Spleen (tissue), 11 donors: ENCODE measurements around the gene ACACA. TPM values are rescaled to one million over a fixed set of nuclear protein-coding genes. Genes with fewer than 3 reads are reported as not detected.

ENCODE experiments used
- DNase-seq: peaks from one replicate; pipeline ENCODE4 v3.0.0-alpha.2; 2020
- H3K27ac ChIP-seq, 8 donors: fragments of 200-600 bp; sonication (generic) in 7 of 8; 1 replicate in 4 of 8; 2 replicates in 4 of 8; pipeline versions ENCODE4 v1.5.0 to v1.8.0; 2016 to 2021; ENCODE audit warnings: inconsistent platforms in 4 of 8, mild to moderate bottlenecking in 4 of 8, moderate library complexity in 1 of 8
- H3K27me3 ChIP-seq, 7 donors: fragments of 200-600 bp; sonication (generic) in 6 of 7; replicated peaks in 1 of 7; 1 replicate in 4 of 7; 2 replicates in 3 of 7; pipeline versions ENCODE4 v1.5.0 to v1.8.0; 2016 to 2021; ENCODE audit warnings: inconsistent platforms in 3 of 7, mild to moderate bottlenecking in 1 of 7
- H3K36me3 ChIP-seq, 6 donors: fragments of 200-600 bp; sonication (generic) in 5 of 6; 1 replicate in 4 of 6; 2 replicates in 2 of 6; pipeline versions ENCODE4 v1.5.0 to v1.8.0; 2016 to 2021; ENCODE audit warnings: inconsistent platforms in 2 of 6
- H3K4me1 ChIP-seq, 6 donors: fragments of 200-600 bp; sonication (generic) in 5 of 6; 1 replicate in 3 of 6; 2 replicates in 3 of 6; pipeline versions ENCODE4 v1.5.0 to v1.8.0; 2016 to 2021; ENCODE audit warnings: inconsistent platforms in 3 of 6
- H3K4me3 ChIP-seq, 8 donors: fragments of 200-600 bp; sonication (generic) in 7 of 8; 1 replicate in 4 of 8; 2 replicates in 4 of 8; pipeline versions ENCODE4 v1.5.0 to v1.8.0; 2016 to 2021; ENCODE audit warnings: inconsistent platforms in 4 of 8, mild to moderate bottlenecking in 4 of 8, moderate library complexity in 2 of 8
- H3K9me3 ChIP-seq, 8 donors: fragments of 200-600 bp; sonication (generic) in 7 of 8; 1 replicate in 4 of 8; 2 replicates in 4 of 8; pipeline versions ENCODE4 v1.5.0 to v1.8.0; 2016 to 2021; ENCODE audit warnings: inconsistent platforms in 4 of 8
- POLR2A ChIP-seq, 3 donors: fragments of 450-650 bp; IDR thresholded peaks; one replicate each; pipeline ENCODE4 v1.5.1; 2017; ENCODE audit warnings: antibody characterized with exemption in 3 of 3, mild to moderate bottlenecking in 1 of 3
- POLR2AphosphoS5 ChIP-seq, 3 donors: sonication (generic); formaldehyde crosslinking; IDR thresholded peaks; one replicate each; pipeline ENCODE4 v1.5.1; 2017; ENCODE audit warnings: antibody characterized with exemption in 3 of 3
- WGBS, 5 donors: extraction: QIAGEN DNeasy Blood & Tissue Kit in 3 of 5; methylation state at CpG; one replicate each; pipeline versions ENCODE4 v1.1.5 to v1.1.7; 2013 to 2018; 5-methylcytosine and 5-hydroxymethylcytosine counted together
- intact Hi-C: fragments of 100-400 bp; cut with DNase I; formaldehyde crosslinking; loops from one replicate; pipeline ENCODE4 v1.15.0; 2023; ENCODE audit warnings: low total_unique reads
- polyA plus RNA-seq, 3 donors: library from polyadenylated mRNA; stranded (reverse); fragments of 200-250 nt; gene quantifications; one replicate each; pipeline ENCODE4 v1.2.1, GENCODE V29; 2013
- total RNA-seq, 7 donors: library from RNA; depleted of rRNA in 3 of 7; stranded (reverse); fragments of >200 nt in 3 of 7; fragmentation: NEBNext Ultra II Directional in 4 of 7; extraction: Animal tissue kit (Norgen Biotek cat#: 25700) in 4 of 7; gene quantifications; one replicate each; pipeline versions ENCODE4 v1.1.0 to v1.2.1, GENCODE V29; 2016 to 2021
- TF ChIP-seq, protein P1 (sequence below), 11 experiments: fragments of 200-600 bp in 7 of 11; fragments of 450-650 bp in 4 of 11; sonication (generic) in 4 of 11; IDR thresholded peaks in 8 of 11; conservative IDR thresholded peaks in 3 of 11; 1 replicate in 7 of 11; 2 replicates in 4 of 11; pipeline versions ENCODE4 v1.4.0 to v1.8.0; 2016 to 2021; ENCODE audit warnings: antibody characterized with exemption in 11 of 11, inconsistent platforms in 4 of 11, mild to moderate bottlenecking in 1 of 11
- donor health status: healthy with polysubstance abuse.
- donor health status: DM: no; HTN: no; CAD: no; lungs with moderate emphysema.
- donor health status: DM: no; HTN: no; CAD: no.
- donor health status: Bipolar disorder and iron deficiency.
- donor health status: healthy.
- donor health status: DM: no; HTN: no; CAD: no.
- donor health status: DM: yes; HTN: yes; CAD: no.

Gene ACACA
- total and polyA plus RNA-seq, 10 donors, result 3.2 to 50.8 (median 29.2) TPM

DNA sequence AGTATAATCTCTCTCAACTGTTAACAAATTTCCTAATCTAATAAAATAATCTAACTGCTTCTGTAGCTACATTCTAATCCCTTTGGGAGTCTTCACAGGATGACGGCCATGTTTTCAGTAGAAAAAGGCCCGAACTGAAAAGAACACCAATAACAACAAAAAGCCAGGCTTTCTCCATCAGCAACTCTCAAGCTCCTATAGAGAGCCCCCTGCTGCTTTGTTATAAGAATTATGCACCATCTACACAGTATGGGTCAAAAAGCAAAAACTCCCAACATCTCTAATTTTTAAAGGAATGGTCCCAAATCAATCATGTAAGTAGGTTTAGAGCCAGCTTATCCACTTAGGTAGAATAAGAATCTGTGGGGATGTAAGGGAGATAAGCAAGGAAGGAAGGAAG, 194.5 kb downstream of the ACACA start:
- TF ChIP-seq POLR2AphosphoS5 (IDR thresholded peaks at IDR 0.05), result no peak
- TF ChIP-seq, protein P1, sequence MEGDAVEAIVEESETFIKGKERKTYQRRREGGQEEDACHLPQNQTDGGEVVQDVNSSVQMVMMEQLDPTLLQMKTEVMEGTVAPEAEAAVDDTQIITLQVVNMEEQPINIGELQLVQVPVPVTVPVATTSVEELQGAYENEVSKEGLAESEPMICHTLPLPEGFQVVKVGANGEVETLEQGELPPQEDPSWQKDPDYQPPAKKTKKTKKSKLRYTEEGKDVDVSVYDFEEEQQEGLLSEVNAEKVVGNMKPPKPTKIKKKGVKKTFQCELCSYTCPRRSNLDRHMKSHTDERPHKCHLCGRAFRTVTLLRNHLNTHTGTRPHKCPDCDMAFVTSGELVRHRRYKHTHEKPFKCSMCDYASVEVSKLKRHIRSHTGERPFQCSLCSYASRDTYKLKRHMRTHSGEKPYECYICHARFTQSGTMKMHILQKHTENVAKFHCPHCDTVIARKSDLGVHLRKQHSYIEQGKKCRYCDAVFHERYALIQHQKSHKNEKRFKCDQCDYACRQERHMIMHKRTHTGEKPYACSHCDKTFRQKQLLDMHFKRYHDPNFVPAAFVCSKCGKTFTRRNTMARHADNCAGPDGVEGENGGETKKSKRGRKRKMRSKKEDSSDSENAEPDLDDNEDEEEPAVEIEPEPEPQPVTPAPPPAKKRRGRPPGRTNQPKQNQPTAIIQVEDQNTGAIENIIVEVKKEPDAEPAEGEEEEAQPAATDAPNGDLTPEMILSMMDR (IDR thresholded peaks at IDR 0.05 in 8 of 11, conservative IDR thresholded peaks at IDR 0.05 in 3 of 11), result no peak
- TF ChIP-seq POLR2A (IDR thresholded peaks at IDR 0.05), result no peak
- H3K4me3 ChIP-seq, result no peak overlapping the region
- peaks cover 0 to 38% (median 4%) of the 10 kb centered on the region in 6 donors for H3K36me3 ChIP-seq
- intact Hi-C loops, result no loop called here
- H3K27me3 ChIP-seq, result no peaks in the 10 kb centered on the region
- H3K27ac ChIP-seq, result no peak overlapping the region
- H3K9me3 ChIP-seq, result no peaks in the 10 kb centered on the region
- H3K4me1 ChIP-seq, result no peaks in the 10 kb centered on the region
- no peak for DNase-seq
- 89 to 98% (median 93%) methylated on average over 2 of the region's 2 CpGs for WGBS, 5 donors

DNA sequence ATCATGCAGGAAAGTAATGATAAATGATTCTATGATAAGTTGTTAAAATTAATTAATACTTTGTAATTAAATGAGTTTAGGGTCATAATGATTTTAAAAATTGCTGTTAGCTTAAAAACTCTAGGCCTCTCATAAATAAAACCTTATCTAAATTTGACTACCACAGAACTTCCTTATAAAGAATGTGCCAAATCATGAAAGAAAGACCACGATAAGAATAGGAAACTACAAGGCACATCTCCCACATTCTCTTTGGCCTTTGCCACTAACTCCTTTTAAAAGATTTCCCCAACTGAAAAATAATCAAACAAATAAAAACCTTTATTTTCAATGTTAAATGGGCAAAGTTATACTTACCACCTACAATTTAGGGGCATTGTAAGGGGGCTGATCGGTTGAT, 195.5 kb downstream of the ACACA start:
- WGBS, 5 donors, result 45 to 58% (median 50%) methylated on average over 2 of the region's 2 CpGs
- no peak overlapping the region for H3K27ac ChIP-seq
- H3K36me3 ChIP-seq, result peaks cover 0 to 48% (median 6%) of the 10 kb centered on the region in 6 donors
- no peak overlapping the region for H3K4me3 ChIP-seq
- intact Hi-C loops, result no loop called here
- no peak for DNase-seq
- no peaks in the 10 kb centered on the region for H3K9me3 ChIP-seq
- H3K4me1 ChIP-seq, result no peaks in the 10 kb centered on the region
- TF ChIP-seq POLR2AphosphoS5 (IDR thresholded peaks at IDR 0.05) (no peak), POLR2A (IDR thresholded peaks at IDR 0.05) (no peak)
- TF ChIP-seq, protein P1 (IDR thresholded peaks at IDR 0.05 in 8 of 11, conservative IDR thresholded peaks at IDR 0.05 in 3 of 11), result no peak
- no peaks in the 10 kb centered on the region for H3K27me3 ChIP-seq

DNA sequence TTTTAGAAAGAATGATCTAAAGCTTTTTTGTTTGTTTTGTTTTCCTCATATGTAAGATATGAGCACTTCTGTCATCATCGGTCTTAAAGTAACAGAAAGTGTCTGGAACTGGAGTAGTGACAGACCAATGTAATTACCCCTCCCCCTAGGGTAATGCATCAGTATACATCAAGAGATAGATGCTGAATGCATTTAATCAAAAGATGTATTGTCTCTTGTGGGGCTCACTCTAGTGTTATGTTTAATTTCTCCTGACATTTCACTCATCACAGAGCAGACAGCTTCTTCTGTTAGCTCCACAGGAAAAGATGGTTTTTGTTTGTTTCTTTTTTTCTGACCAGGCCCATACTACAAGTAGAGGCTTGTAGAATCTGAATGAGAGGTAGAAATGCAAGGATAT, 199.5 kb downstream of the ACACA start:
- TF ChIP-seq POLR2A (IDR thresholded peaks at IDR 0.05) (no peak), POLR2AphosphoS5 (IDR thresholded peaks at IDR 0.05) (no peak)
- TF ChIP-seq, protein P1 (IDR thresholded peaks at IDR 0.05 in 8 of 11, conservative IDR thresholded peaks at IDR 0.05 in 3 of 11), result no peak
- intact Hi-C loops, result no loop called here
- no peak for DNase-seq
- Histone ChIP-seq H3K4me1 (no peaks in the 10 kb centered on the region), H3K27ac (no peak overlapping the region), H3K36me3 (peaks cover 0 to 69% (median 19%) of the 10 kb centered on the region in 6 donors), H3K27me3 (no peaks in the 10 kb centered on the region), H3K4me3 (no peak overlapping the region), H3K9me3 (no peaks in the 10 kb centered on the region)
- WGBS, 5 donors, result 89 to 96% (median 95%) methylated on average over 1 of the region's 1 CpG

DNA sequence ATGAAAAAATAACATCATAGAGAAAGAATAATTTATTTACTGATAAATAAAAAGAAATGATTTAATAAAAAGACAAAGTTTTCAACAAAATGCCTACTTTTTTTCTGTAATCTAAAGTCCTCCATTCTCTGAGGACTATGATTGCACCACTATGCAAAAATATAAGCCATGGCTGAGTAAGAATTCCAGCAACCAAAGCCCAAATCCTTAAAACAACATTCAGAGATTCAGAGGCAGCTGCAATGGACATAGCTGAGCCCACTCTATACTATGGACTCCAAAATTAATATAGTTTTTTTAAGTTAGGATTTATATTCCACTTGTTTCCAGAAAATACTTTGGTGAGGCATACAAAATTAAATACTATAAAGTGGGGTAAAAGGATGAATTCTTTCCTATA, 200.3 kb downstream of the ACACA start:
- TF ChIP-seq POLR2AphosphoS5 (IDR thresholded peaks at IDR 0.05) (no peak), POLR2A (IDR thresholded peaks at IDR 0.05) (no peak)
- TF ChIP-seq, protein P1 (IDR thresholded peaks at IDR 0.05 in 8 of 11, conservative IDR thresholded peaks at IDR 0.05 in 3 of 11), result no peak
- DNase-seq, result no peak
- no peak overlapping the region for H3K4me3 ChIP-seq
- H3K27ac ChIP-seq, result no peak overlapping the region
- H3K36me3 ChIP-seq, result peaks cover 0 to 77% (median 21%) of the 10 kb centered on the region in 6 donors
- H3K4me1 ChIP-seq, result no peaks in the 10 kb centered on the region
- no peaks in the 10 kb centered on the region for H3K9me3 ChIP-seq
- H3K27me3 ChIP-seq, result no peaks in the 10 kb centered on the region
- intact Hi-C loops, result no loop called here
